Uterus (tissue), 2 donors: ENCODE results near the gene GLMP.

Source experiments
- CTCF ChIP-seq, 4 experiments: fragments of 200-600 bp in 2 of 4; fragments of 450-650 bp in 2 of 4; sonication (generic) in 2 of 4; IDR thresholded peaks; one replicate each; pipeline ENCODE4 v1.5.1; 2016 to 2019; ENCODE audit warnings: antibody characterized with exemption in 4 of 4, mild to moderate bottlenecking in 2 of 4, moderate library complexity in 1 of 4
- POLR2A ChIP-seq, 2 donors: fragments of 450-650 bp; IDR thresholded peaks; one replicate each; pipeline ENCODE4 v1.6.1; 2016; ENCODE audit warnings: antibody characterized with exemption in 2 of 2, mild to moderate bottlenecking in 1 of 2, moderate library complexity in 1 of 2

- no peak for TF ChIP-seq CTCF (IDR thresholded peaks at IDR 0.05)
- no peak for TF ChIP-seq POLR2A (IDR thresholded peaks at IDR 0.05)
Observed at GRCh38 chr1:156247460-156248322, 47.8 kb downstream of the GLMP start, which contains the start of gene PAQR6.
